Fibroblast of villous mesenchyme (primary cell): ENCODE data around the gene SLC52A3. TPM values are rescaled to one million over a fixed set of nuclear protein-coding genes. Genes with fewer than 3 reads are reported as not detected.

Experiments
- DNase-seq: peaks from one replicate; pipeline ENCODE4 v3.0.0-alpha.2; 2010; ENCODE audit warnings: low read depth
- H3K4me3 ChIP-seq: 2 replicates; pipeline ENCODE4 v1.5.1; 2011; ENCODE audit warnings: low read depth, mild to moderate bottlenecking, low read length
- CTCF ChIP-seq: IDR thresholded peaks from 2 replicates; pipeline ENCODE4 v1.5.1; 2012; ENCODE audit warnings: low read depth, mild to moderate bottlenecking, low read length; ENCODE audit not compliant: insufficient read depth
- total RNA-seq: library from RNA; depleted of rRNA; stranded (reverse); fragments of >200 nt; gene quantifications from 2 replicates; pipeline ENCODE4 v1.2.3, GENCODE V29; 2012

The SLC52A3 gene
- total RNA-seq, 1 donor: not detected

GRCh38 chr20:755941-756340, 12.4 kb downstream of the SLC52A3 start:
- no peak overlapping the region for H3K4me3 ChIP-seq
- DNase-seq: no peak
- no peak for TF ChIP-seq CTCF

GRCh38 chr20:754904-755303, 13.4 kb downstream of the SLC52A3 start:
- no peak for TF ChIP-seq CTCF
- H3K4me3 ChIP-seq: no peak overlapping the region
- no peak for DNase-seq

- no peak for DNase-seq
- no peak for TF ChIP-seq CTCF
- no peak overlapping the region for H3K4me3 ChIP-seq
These were observed 14.2 kb downstream of the SLC52A3 start for GRCh38 chr20:753897-754635.

GRCh38 chr20:753136-753535, 15.2 kb downstream of the SLC52A3 start:
- H3K4me3 ChIP-seq: no peak overlapping the region
- DNase-seq: no peak
- TF ChIP-seq CTCF: no peak

GRCh38 chr20:752291-752690, 16.0 kb downstream of the SLC52A3 start:
- no peak overlapping the region for H3K4me3 ChIP-seq
- no peak for TF ChIP-seq CTCF
- no peak for DNase-seq

GRCh38 chr20:751761-752160, 16.5 kb downstream of the SLC52A3 start:
- TF ChIP-seq CTCF: no peak
- H3K4me3 ChIP-seq: no peak overlapping the region
- DNase-seq: no peak

- no peak for TF ChIP-seq CTCF
- no peak overlapping the region for H3K4me3 ChIP-seq
- DNase-seq: no peak
These were observed 17.5 kb downstream of the SLC52A3 start for GRCh38 chr20:750801-751200.
